ENCODE results near the gene KIAA0930.

DNA sequence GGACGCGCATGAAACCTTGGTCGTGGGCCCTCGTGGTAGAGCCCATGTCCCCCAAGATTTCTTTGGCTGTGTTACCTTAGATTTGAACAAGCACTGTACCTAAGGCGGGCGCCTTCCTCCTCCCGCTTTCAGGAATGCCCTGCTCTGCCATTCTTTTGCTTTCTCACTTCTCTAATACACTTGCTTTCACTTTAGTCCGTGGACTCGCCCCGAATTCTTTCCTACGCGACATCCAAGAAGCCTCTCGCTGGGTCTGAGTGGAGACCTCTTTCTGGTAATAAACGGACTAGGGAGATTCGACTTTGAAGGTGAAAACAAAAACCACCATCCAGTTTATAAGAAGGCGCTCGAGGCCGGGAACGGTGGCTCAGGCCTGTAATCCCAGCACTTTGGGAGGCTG is 78.2 kb downstream of the KIAA0930 start:
- TF ChIP-seq TAF1 (IDR thresholded peaks at IDR 0.05; ENCODE audit: low read depth, low read length) (no peak), POLR2A (IDR thresholded peaks at IDR 0.05; ENCODE audit: low read depth, low read length) (no peak), POLR2AphosphoS5 (IDR thresholded peaks at IDR 0.05; ENCODE audit: low read depth, low read length) (no peak)
